Fibroblast of lung (primary cell): ENCODE measurements around the gene AMPD2.

Experiments used
- EZH2 ChIP-seq: IDR thresholded peaks from 2 replicates; pipeline ENCODE4 v1.5.1; 2012; ENCODE audit warnings: low read length, control low read depth, mild to moderate bottlenecking; ENCODE audit errors: missing control alignments
- TF ChIP-seq, protein P1 (sequence below), 2 donors: IDR thresholded peaks in 1 of 2; conservative IDR thresholded peaks in 1 of 2; 1 replicate in 1 of 2; 2 replicates in 1 of 2; pipeline ENCODE4 v1.5.1; 2011 to 2012; ENCODE audit warnings: low read length in 2 of 2, control low read depth in 1 of 2, inconsistent platforms in 1 of 2, low read depth in 1 of 2, mild to moderate bottlenecking in 1 of 2

DNA sequence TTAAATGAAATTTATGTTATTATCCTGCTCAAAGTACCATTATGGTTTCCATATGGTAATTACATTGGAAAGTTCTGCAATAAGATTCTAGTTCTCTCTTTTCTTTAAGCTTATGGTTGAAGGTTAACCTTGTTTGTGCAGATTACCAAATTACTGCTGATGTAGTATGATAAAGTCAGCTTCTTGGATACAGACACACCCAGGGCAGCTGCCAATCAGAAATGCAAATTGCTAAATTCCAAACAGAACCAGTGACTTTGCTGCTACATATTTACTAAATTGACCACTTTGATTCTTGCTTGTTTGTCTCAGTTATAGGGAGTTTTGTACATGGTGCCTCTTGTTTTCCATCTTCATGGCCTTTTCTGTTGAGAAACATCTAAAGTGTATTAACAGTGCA lies 26.7 kb upstream of the AMPD2 start:
- TF ChIP-seq, protein P1, sequence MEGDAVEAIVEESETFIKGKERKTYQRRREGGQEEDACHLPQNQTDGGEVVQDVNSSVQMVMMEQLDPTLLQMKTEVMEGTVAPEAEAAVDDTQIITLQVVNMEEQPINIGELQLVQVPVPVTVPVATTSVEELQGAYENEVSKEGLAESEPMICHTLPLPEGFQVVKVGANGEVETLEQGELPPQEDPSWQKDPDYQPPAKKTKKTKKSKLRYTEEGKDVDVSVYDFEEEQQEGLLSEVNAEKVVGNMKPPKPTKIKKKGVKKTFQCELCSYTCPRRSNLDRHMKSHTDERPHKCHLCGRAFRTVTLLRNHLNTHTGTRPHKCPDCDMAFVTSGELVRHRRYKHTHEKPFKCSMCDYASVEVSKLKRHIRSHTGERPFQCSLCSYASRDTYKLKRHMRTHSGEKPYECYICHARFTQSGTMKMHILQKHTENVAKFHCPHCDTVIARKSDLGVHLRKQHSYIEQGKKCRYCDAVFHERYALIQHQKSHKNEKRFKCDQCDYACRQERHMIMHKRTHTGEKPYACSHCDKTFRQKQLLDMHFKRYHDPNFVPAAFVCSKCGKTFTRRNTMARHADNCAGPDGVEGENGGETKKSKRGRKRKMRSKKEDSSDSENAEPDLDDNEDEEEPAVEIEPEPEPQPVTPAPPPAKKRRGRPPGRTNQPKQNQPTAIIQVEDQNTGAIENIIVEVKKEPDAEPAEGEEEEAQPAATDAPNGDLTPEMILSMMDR (conservative IDR thresholded peaks at IDR 0.05 in 1 of 2, IDR thresholded peaks at IDR 0.05 in 1 of 2; ENCODE audit: low read depth in 1 of 2, low read length in 2 of 2) = no peak
- TF ChIP-seq EZH2 = no peak
